ENCODE data around the gene JAM2. TPM values are rescaled to one million over a fixed set of nuclear protein-coding genes. Genes with fewer than 3 reads are reported as not detected.

Gene JAM2
- total RNA-seq, 1 experiment from 2014 or later: not detected

DNA sequence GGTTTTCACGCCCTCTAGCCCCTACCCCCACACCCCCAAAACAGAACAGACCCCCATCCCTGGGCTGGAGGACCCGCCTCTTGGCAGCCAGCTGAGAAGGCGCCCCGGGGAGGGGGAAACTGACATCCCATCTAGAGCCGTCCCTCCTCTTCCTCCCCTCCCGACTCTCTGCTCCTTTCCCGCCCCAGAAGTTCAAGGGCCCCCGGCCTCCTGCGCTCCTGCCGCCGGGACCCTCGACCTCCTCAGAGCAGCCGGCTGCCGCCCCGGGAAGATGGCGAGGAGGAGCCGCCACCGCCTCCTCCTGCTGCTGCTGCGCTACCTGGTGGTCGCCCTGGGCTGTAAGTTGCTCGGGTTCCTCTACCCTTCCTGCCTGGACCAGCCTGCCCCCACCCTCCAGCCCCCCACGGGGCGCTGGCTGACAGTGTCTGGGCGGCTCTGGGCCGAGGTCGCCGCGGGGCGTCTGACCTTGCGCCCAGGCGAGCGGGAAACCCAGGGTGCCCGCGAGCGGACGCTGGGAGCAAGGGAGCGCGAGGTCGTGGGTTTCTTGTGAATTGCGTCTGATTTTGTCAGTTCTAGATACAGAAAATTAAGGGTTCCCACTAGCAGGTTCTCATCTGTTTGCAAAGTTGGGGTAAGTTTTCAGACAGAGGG lies 618 bp downstream of the JAM2 start:
- Histone ChIP-seq H3K4me1 (replicated peaks; ENCODE audit: insufficient read depth) (no peaks in the 10 kb centered on the region), H3K36me3 (ENCODE audit: low read depth) (no peaks in the 10 kb centered on the region), H3K27me3 (ENCODE audit: insufficient read depth, low read depth) (no peaks in the 10 kb centered on the region), H3K9me2 (ENCODE audit: insufficient read depth) (no peaks in the 10 kb centered on the region), H3K79me2 (ENCODE audit: low read depth) (no peaks in the 10 kb centered on the region), H4K20me1 (ENCODE audit: insufficient read depth) (no peaks in the 10 kb centered on the region), H3K27ac (no peak overlapping the region), H3F3A (ENCODE audit: insufficient read depth, low read depth) (no peaks in the 10 kb centered on the region), H3K4me3 (no peak overlapping the region), H3K9me3 (ENCODE audit: insufficient read depth, low read depth) (no peaks in the 10 kb centered on the region), H3K4me2 (no peak overlapping the region), H2AFZ (no peak overlapping the region)
- intact Hi-C loops (cut with micrococcal nuclease; ENCODE audit: unreplicated experiment): no loop called here
- ChIA-PET POLR2A (ENCODE audit: unreplicated experiment) (no interaction called here), CTCF (no interaction called here)
- no TSS peak for BruUV-seq (replicated peaks)
- TF ChIP-seq, protein P1, sequence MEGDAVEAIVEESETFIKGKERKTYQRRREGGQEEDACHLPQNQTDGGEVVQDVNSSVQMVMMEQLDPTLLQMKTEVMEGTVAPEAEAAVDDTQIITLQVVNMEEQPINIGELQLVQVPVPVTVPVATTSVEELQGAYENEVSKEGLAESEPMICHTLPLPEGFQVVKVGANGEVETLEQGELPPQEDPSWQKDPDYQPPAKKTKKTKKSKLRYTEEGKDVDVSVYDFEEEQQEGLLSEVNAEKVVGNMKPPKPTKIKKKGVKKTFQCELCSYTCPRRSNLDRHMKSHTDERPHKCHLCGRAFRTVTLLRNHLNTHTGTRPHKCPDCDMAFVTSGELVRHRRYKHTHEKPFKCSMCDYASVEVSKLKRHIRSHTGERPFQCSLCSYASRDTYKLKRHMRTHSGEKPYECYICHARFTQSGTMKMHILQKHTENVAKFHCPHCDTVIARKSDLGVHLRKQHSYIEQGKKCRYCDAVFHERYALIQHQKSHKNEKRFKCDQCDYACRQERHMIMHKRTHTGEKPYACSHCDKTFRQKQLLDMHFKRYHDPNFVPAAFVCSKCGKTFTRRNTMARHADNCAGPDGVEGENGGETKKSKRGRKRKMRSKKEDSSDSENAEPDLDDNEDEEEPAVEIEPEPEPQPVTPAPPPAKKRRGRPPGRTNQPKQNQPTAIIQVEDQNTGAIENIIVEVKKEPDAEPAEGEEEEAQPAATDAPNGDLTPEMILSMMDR (conservative IDR thresholded peaks at IDR 0.05): no peak
- DNase-seq: no peak

DNA sequence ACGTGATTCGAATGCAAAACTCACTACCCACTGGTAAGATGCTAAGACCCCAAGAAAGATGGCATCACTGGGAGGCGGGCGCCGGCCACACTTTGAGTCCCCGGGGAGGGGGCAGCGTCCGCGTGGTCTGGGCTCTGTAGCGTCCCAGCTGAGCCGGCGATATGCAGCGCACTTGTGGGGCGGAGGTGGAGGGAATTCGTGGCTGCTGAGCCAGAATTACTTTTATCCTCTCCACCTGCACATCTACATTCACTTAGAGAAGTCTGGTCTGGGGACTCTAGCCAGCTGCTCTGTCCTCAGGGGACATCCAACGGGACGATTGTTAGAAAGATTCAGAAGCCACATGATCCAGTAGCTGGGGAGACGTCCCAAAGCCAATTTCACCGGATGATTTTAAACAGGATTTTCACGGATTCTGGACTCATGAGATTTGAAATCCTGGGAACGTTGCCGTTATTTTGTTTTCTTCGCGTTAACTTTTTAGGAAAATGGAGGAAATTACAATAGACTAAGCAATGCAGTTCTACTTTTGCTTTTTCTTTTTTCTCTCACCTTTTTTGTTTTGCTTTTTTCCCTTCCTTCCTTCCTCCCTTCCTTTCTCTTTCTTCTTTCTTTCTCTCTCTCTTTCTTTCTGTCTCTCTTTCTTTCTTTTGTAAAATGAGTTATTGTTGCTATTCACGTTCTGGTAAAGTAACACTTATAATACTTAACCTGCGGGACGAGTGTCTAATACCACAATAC lies 1.3 kb downstream of the JAM2 start:
- no peaks in the 10 kb centered on the region for H3K9me2 ChIP-seq (ENCODE audit: insufficient read depth)
- no peak overlapping the region for H3K4me3 ChIP-seq
- BruUV-seq (replicated peaks): no TSS peak
- H3K4me2 ChIP-seq: no peak overlapping the region
- POLR2A ChIA-PET (ENCODE audit: unreplicated experiment): no interaction called here
- no peaks in the 10 kb centered on the region for H3K9me3 ChIP-seq (ENCODE audit: insufficient read depth, low read depth)
- no peaks in the 10 kb centered on the region for H3K36me3 ChIP-seq (ENCODE audit: low read depth)
- CTCF ChIA-PET: no interaction called here
- H3K4me1 ChIP-seq (replicated peaks; ENCODE audit: insufficient read depth): no peaks in the 10 kb centered on the region
- intact Hi-C loops (cut with micrococcal nuclease; ENCODE audit: unreplicated experiment): no loop called here
- H2AFZ ChIP-seq: no peak overlapping the region
- DNase-seq: no peak
- no peaks in the 10 kb centered on the region for H3K79me2 ChIP-seq (ENCODE audit: low read depth)
- no peaks in the 10 kb centered on the region for H3K27me3 ChIP-seq (ENCODE audit: insufficient read depth, low read depth)
- no peaks in the 10 kb centered on the region for H4K20me1 ChIP-seq (ENCODE audit: insufficient read depth)
- no peak overlapping the region for H3K27ac ChIP-seq
- H3F3A ChIP-seq (ENCODE audit: insufficient read depth, low read depth): no peaks in the 10 kb centered on the region
- no peak for TF ChIP-seq EZH2 (IDR thresholded peaks at IDR 0.05; ENCODE audit: low read depth)
- TF ChIP-seq, protein P1 (conservative IDR thresholded peaks at IDR 0.05): no peak

DNA sequence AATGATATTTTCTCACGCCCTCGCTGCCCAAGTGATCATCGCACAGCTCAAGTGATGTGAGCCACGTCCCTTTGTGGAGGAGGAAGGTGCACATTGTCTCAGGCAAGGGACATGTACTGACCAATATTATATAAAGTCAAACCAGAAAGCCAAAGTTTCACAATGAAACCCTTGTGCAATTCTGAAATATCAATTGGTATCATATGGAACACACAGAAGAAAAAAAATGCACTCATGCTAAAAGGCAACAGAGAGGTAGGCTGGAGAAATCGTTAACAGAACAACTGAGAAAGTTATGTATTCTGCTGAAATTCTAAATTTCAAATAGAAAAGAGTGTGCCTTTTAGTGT lies 1.9 kb downstream of the JAM2 start:
- BruUV-seq (replicated peaks): no TSS peak
- no peak for DNase-seq
- Histone ChIP-seq H3K4me1 (replicated peaks; ENCODE audit: insufficient read depth) (no peaks in the 10 kb centered on the region), H3K36me3 (ENCODE audit: low read depth) (no peaks in the 10 kb centered on the region), H3K4me3 (no peak overlapping the region), H3K4me2 (no peak overlapping the region), H3K79me2 (ENCODE audit: low read depth) (no peaks in the 10 kb centered on the region), H3K27ac (no peak overlapping the region), H4K20me1 (ENCODE audit: insufficient read depth) (no peaks in the 10 kb centered on the region), H3K9me2 (ENCODE audit: insufficient read depth) (no peaks in the 10 kb centered on the region), H2AFZ (no peak overlapping the region), H3K9me3 (ENCODE audit: insufficient read depth, low read depth) (no peaks in the 10 kb centered on the region), H3F3A (ENCODE audit: insufficient read depth, low read depth) (no peaks in the 10 kb centered on the region), H3K27me3 (ENCODE audit: insufficient read depth, low read depth) (no peaks in the 10 kb centered on the region)
- ChIA-PET CTCF (no interaction called here), POLR2A (ENCODE audit: unreplicated experiment) (no interaction called here)
- intact Hi-C loops (cut with micrococcal nuclease; ENCODE audit: unreplicated experiment): no loop called here
- TF ChIP-seq, protein P1 (conservative IDR thresholded peaks at IDR 0.05): no peak
- no peak for TF ChIP-seq EZH2 (IDR thresholded peaks at IDR 0.05; ENCODE audit: low read depth)
